Activated CD8-positive, alpha-beta T cell treated with anti-CD3 and anti-CD28 coated beads for 36 hours (primary cell): Measurements from ENCODE around the gene IGSF3. TPM values are rescaled to one million over a fixed set of nuclear protein-coding genes. Genes with fewer than 3 reads are reported as not detected.

Experiments
- ATAC-seq: fragments of 200-7000 bp; cut with Tn5 transposase; one replicate; pipeline ENCODE4 v1.10.0; 2021; ENCODE audit warnings: mild to moderate bottlenecking, moderate library complexity
- CTCF ChIA-PET: fragments of 350-600 bp; sonication (Branson Sonifier 250); formaldehyde crosslinking; loops from one replicate; lab custom pipeline; 2021; ENCODE audit warnings: antibody characterized with exemption; lab: Charles Lee
- POLR2A ChIA-PET: fragments of 350-600 bp; sonication (Branson Sonifier 250); formaldehyde crosslinking; loops from one replicate; lab custom pipeline; 2021; ENCODE audit warnings: antibody characterized with exemption; lab: Charles Lee
- DNase-seq: peaks from one replicate; pipeline ENCODE4 v3.0.0-alpha.2; 2020
- H3K27ac Mint-ChIP-seq: one replicate; pipeline ENCODE4 v1.8.0; 2021; ENCODE audit warnings: mild to moderate bottlenecking, mixed read lengths
- H3K27me3 Mint-ChIP-seq: one replicate; pipeline ENCODE4 v1.8.0; 2021; ENCODE audit warnings: mixed read lengths
- H3K36me3 Mint-ChIP-seq: one replicate; pipeline ENCODE4 v1.8.0; 2021; ENCODE audit warnings: low read depth, mixed read lengths
- H3K4me1 Mint-ChIP-seq: one replicate; pipeline ENCODE4 v1.8.0; 2021; ENCODE audit warnings: low read depth, mixed read lengths
- H3K4me3 Mint-ChIP-seq: one replicate; pipeline ENCODE4 v1.8.0; 2021; ENCODE audit warnings: mild to moderate bottlenecking, moderate library complexity, mixed read lengths
- H3K9me3 Mint-ChIP-seq: one replicate; pipeline ENCODE4 v1.8.0; 2021; ENCODE audit warnings: mixed read lengths
- CTCF ChIP-seq: fragments of 200-600 bp; IDR thresholded peaks from one replicate; pipeline ENCODE4 v1.8.0; 2022; ENCODE audit warnings: antibody characterized with exemption, mild to moderate bottlenecking
- intact Hi-C: fragments of 100-400 bp; cut with micrococcal nuclease; formaldehyde crosslinking; loops from one replicate; pipeline ENCODE4 v1.10.0; 2022
- total RNA-seq, 2 experiments: library from RNA; stranded (reverse); gene quantifications; one replicate each; pipeline ENCODE4 v1.2.3, GENCODE V29; 2021

IGSF3 gene
- under 1 TPM; 0.54 to 0.72 TPM for total RNA-seq

GRCh38 chr1:116667575-116668105 lies at the start of gene IGSF3:
TSS of gene IGSF3 (minus strand) at chr1:116667733. CDS start at chr1:116666326, 1,407 bp downstream.
- peak; percentile 48 for DNase-seq
- Mint-ChIP-seq H3K4me3 (peak within 1 kb of the TSS; percentile 62), H3K27ac (no peak within 1 kb of the TSS), H3K4me1 (peaks cover 11% of the 10 kb centered on the region), H3K27me3 (peaks cover 50% of the 10 kb centered on the region), H3K36me3 (no peaks in the 10 kb centered on the region), H3K9me3 (no peaks in the 10 kb centered on the region)
- CTCF ChIA-PET: interaction anchor here (1.0 to 2.6 kb wide), 4 partner anchors 72 to 159 kb away, joined by 3 to 8 read pairs (median 3); partner anchors contain the start of gene CD58
- ATAC-seq: peak; percentile 89
- POLR2A ChIA-PET: interaction anchor here (0.6 to 1.6 kb wide), 2 partner anchors 27 to 519 kb away, joined by 3 read pairs; no protein-coding TSS in a partner anchor
- no peak for TF ChIP-seq CTCF
- intact Hi-C loops: no loop called here

GRCh38 chr1:116717318-116717717 lies 49.8 kb upstream of the IGSF3 start:
- TF ChIP-seq CTCF: no peak
- ChIA-PET POLR2A (no interaction called here), CTCF (interaction anchor here (1.0 to 2.7 kb wide), 2 partner anchors 8 to 46 kb away, joined by 3 to 15 read pairs; no protein-coding TSS in a partner anchor)
- H3K36me3 Mint-ChIP-seq: no peaks in the 10 kb centered on the region
- peaks cover 5% of the 10 kb centered on the region for H3K4me1 Mint-ChIP-seq
- no peak for ATAC-seq
- H3K9me3 Mint-ChIP-seq: no peaks in the 10 kb centered on the region
- no peak overlapping the region for H3K4me3 Mint-ChIP-seq
- no peak overlapping the region for H3K27ac Mint-ChIP-seq
- intact Hi-C loops: no loop called here
- no peaks in the 10 kb centered on the region for H3K27me3 Mint-ChIP-seq
- no peak for DNase-seq

GRCh38 chr1:116716391-116716790 lies 48.9 kb upstream of the IGSF3 start:
- no peak for DNase-seq
- peaks cover 11% of the 10 kb centered on the region for H3K4me1 Mint-ChIP-seq
- TF ChIP-seq CTCF: no peak
- no peak for ATAC-seq
- H3K9me3 Mint-ChIP-seq: no peaks in the 10 kb centered on the region
- intact Hi-C loops: no loop called here
- H3K27me3 Mint-ChIP-seq: no peaks in the 10 kb centered on the region
- no peak overlapping the region for H3K27ac Mint-ChIP-seq
- no peak overlapping the region for H3K4me3 Mint-ChIP-seq
- CTCF ChIA-PET: interaction anchor here (2.7 kb wide), 1 partner anchor 9 kb away, joined by 15 read pairs; no protein-coding TSS in a partner anchor
- no peaks in the 10 kb centered on the region for H3K36me3 Mint-ChIP-seq
- POLR2A ChIA-PET: interaction anchor here (0.6 kb wide), 2 partner anchors 162 to 224 kb away, joined by 3 read pairs; no protein-coding TSS in a partner anchor

DNA sequence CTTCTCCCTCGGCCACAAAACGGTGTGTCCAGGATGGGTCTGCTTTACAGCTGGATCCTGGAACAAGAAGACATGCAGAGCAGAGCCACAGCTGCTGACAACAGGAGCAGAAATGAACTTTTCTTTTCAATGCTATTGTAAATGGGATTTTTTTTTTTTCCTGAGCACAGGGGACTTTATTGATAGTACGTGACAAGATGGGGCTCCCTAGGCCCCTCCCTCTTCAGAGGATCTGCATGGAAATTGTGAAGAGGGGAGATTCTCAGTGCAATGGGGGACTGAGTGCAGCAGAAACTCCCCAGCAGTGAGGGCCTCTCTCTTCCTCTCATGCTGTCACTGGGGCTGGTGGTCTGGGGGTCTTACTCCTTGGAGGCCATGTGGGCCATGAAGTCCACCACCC lies 45.9 kb upstream of the IGSF3 start:
- TF ChIP-seq CTCF: no peak
- CTCF ChIA-PET: no interaction called here
- POLR2A ChIA-PET: no interaction called here
- Mint-ChIP-seq H3K27ac (no peak overlapping the region), H3K9me3 (no peaks in the 10 kb centered on the region), H3K4me1 (peaks cover 13% of the 10 kb centered on the region), H3K4me3 (no peak overlapping the region), H3K36me3 (no peaks in the 10 kb centered on the region), H3K27me3 (peaks cover 2% of the 10 kb centered on the region)
- intact Hi-C loops: no loop called here
- ATAC-seq (no peak), DNase-seq (no peak)

DNA sequence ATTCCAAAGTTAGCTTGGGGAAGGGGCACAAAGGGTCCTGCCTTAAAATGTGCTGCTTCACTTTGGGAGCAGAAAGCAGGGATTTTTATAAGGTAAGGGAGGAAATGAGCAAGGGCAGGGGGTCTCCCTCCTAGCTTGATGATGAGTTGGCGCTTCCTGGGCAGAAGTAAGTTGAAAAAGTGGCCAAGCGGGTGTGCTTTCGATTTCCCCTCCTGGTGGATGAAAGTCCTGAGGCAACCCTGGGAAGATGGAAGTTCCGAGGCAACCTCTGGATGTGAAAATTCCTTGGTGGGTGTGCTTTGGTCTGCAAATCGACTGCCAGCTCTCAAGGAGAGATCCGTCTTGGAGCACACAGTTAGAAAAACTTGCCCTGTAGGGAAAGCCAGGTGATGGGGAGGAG lies 45.0 kb upstream of the IGSF3 start:
- no peak for TF ChIP-seq CTCF
- ChIA-PET POLR2A (no interaction called here), CTCF (interaction anchor here (1.0 to 1.1 kb wide), 2 partner anchors 12 to 117 kb away, joined by 3 to 4 read pairs; no protein-coding TSS in a partner anchor)
- peak overlapping the region; percentile 16 for H3K27ac Mint-ChIP-seq
- ATAC-seq (peak; percentile 39), DNase-seq (peak; percentile 25)
- intact Hi-C loops: no loop called here
- no peaks in the 10 kb centered on the region for H3K36me3 Mint-ChIP-seq
- peaks cover 13% of the 10 kb centered on the region for H3K4me1 Mint-ChIP-seq
- H3K9me3 Mint-ChIP-seq: no peaks in the 10 kb centered on the region
- no peak overlapping the region for H3K4me3 Mint-ChIP-seq
- peaks cover 6% of the 10 kb centered on the region for H3K27me3 Mint-ChIP-seq
